Measurements from ENCODE around the gene SLK. TPM values are rescaled to one million over a fixed set of nuclear protein-coding genes. Genes with fewer than 3 reads are reported as not detected.

The SLK gene
- total and polyA plus RNA-seq, 2 of the 4 experiments (the other 2 are of a cell fraction): 8.1 to 21.5 TPM

GRCh38 chr10:104074505-104074904 is 107.6 kb downstream of the SLK start:
- intact Hi-C loops (cut with micrococcal nuclease): no loop called here
- H3K9ac ChIP-seq (ENCODE audit: low read depth, low read length): no peak overlapping the region
- WGBS, 2 experiments (ENCODE audit: extremely low coverage in 2 of 2, insufficient read length in 1 of 2): 100% methylated on average over 2 of the region's 6 CpGs; no CpG with 5 or more reads in 1 of the 2 experiments
- dilution Hi-C loops (cut with HindIII; ENCODE audit: low sequenced_read_pairs, unreplicated experiment): no loop called here
- no peak overlapping the region for H2BK15ac ChIP-seq (ENCODE audit: low read depth, low read length)
- no peaks in the 10 kb centered on the region for H3K36me3 ChIP-seq (ENCODE audit: control insufficient read depth, insufficient read depth, low read length)
- CTCF ChIA-PET: no interaction called here
- H3K4ac ChIP-seq (ENCODE audit: low read depth, low read length): no peak overlapping the region
- H3K9me1 ChIP-seq (ENCODE audit: insufficient read depth, low read length): no peaks in the 10 kb centered on the region
- no peak overlapping the region for H2BK120ac ChIP-seq (ENCODE audit: low read depth, low read length)
- ATAC-seq (ENCODE audit: low read depth) (no peak), DNase-seq (no peak)
- H4K20me1 ChIP-seq (ENCODE audit: insufficient read depth, low read length): no peaks in the 10 kb centered on the region
- no peak overlapping the region for H3K23ac ChIP-seq (ENCODE audit: low read depth, low read length)
- no peak overlapping the region for H2AK5ac ChIP-seq (ENCODE audit: low read depth, low read length)
- TF ChIP-seq CEBPB (IDR thresholded peaks at IDR 0.05; ENCODE audit: low read depth, low read length) (peak; percentile 56; the same call in 1 of the 2 replicates), NFE2L2 (IDR thresholded peaks at IDR 0.05; ENCODE audit: low read depth, low read length) (no peak)
- no peak overlapping the region for H3K4me2 ChIP-seq (ENCODE audit: low read depth, low read length)
- in situ Hi-C loops (cut with MboI; ENCODE audit: low sequenced_read_pairs): no loop called here
- no peak overlapping the region for H3K27ac ChIP-seq (ENCODE audit: insufficient read depth, low read length)
- no peak overlapping the region for H2BK5ac ChIP-seq (ENCODE audit: low read depth, low read length, poor library complexity, severe bottlenecking)
- no peak overlapping the region for H3K56ac ChIP-seq (ENCODE audit: extremely low read depth, insufficient read depth, low read length)
- H3K14ac ChIP-seq (replicated peaks; ENCODE audit: low read depth, low read length): no peak overlapping the region
- H2AK9ac ChIP-seq (replicated peaks; ENCODE audit: low read depth, low read length, poor library complexity): no peak overlapping the region
- H2BK20ac ChIP-seq (ENCODE audit: low read depth, low read length): no peak overlapping the region
- H3K4me1 ChIP-seq (ENCODE audit: control insufficient read depth, insufficient read depth, low read length): no peaks in the 10 kb centered on the region
- H3K4me3 ChIP-seq (ENCODE audit: insufficient read depth, low read depth, low read length): no peak overlapping the region
- peaks cover 81% of the 10 kb centered on the region for H3K27me3 ChIP-seq (ENCODE audit: control insufficient read depth, insufficient read depth, low read length)
- H4K8ac ChIP-seq (ENCODE audit: low read depth in 2 of 2, low read length in 2 of 2): no peak overlapping the region
- H3K9me3 ChIP-seq (ENCODE audit: control insufficient read depth, insufficient read depth, low read length): no peaks in the 10 kb centered on the region; the same call in 1 of the 2 replicates
- no peak overlapping the region for H3K18ac ChIP-seq (ENCODE audit: low read depth, low read length)
- H2AFZ ChIP-seq (replicated peaks; ENCODE audit: low read length, poor library complexity): no peak overlapping the region
- H4K5ac ChIP-seq (ENCODE audit: low read depth, low read length): no peak overlapping the region
- POLR2A ChIA-PET (ENCODE audit: unreplicated experiment): no interaction called here
- no peaks in the 10 kb centered on the region for H3K79me1 ChIP-seq (ENCODE audit: low read depth in 1 of 2, low read length in 2 of 2)
- BruUV-seq (replicated peaks): no TSS peak
- H4K91ac ChIP-seq (ENCODE audit: insufficient read depth, low read depth, low read length): no peak overlapping the region

All from IMR-90 (cell line).